Measurements from ENCODE around the gene TCL1B.

- TF ChIP-seq YY1 (IDR thresholded peaks at IDR 0.05; ENCODE audit: insufficient read depth, insufficient read length) = no peak
- no peak for TF ChIP-seq ZNF274 (IDR thresholded peaks at IDR 0.05; ENCODE audit: low read depth, low read length)
Observed at GRCh38 chr14:95741038-95741490, 54.8 kb downstream of the TCL1B start.

Measured in NT2/D1 (cell line).